HCT116 (cell line): ENCODE results near the gene PCARE. TPM values are rescaled to one million over a fixed set of nuclear protein-coding genes. Genes with fewer than 3 reads are reported as not detected.

Source experiments
- ATAC-seq: fragments of 200-7000 bp; cut with Tn5 transposase; 2 replicates; pipeline ENCODE4 v1.9.1; 2020; ENCODE audit warnings: mild to moderate bottlenecking, moderate library complexity
- BruUV-seq: library from RNA; stranded (reverse); fragments of 400-500 nt; replicated peaks from 2 replicates; lab custom pipeline; 2021; lab: Mats Ljungman, UMichigan
- CTCF ChIA-PET: fragments of 300-600 bp; sonication (Branson Sonifier 250); formaldehyde crosslinking; loops from one replicate; lab custom pipeline; 2021; ENCODE audit warnings: antibody characterized with exemption; lab: Charles Lee
- POLR2A ChIA-PET: fragments of 300-600, 350-600 bp; sonication (Branson Sonifier 250); formaldehyde crosslinking; loops from one replicate; lab custom pipeline; 2021; ENCODE audit warnings: antibody characterized with exemption; lab: Charles Lee
- RAD21 ChIA-PET, 2 experiments: fragments of 300-600 bp; sonication (Branson Sonifier 250); formaldehyde crosslinking; loops; one replicate each; lab custom pipeline; 2023; ENCODE audit warnings: low total read pairs in 2 of 2; ENCODE audit not compliant: uncharacterized antibody in 2 of 2, unreplicated experiment in 2 of 2, low non-redundant PET in 1 of 2; lab: Charles Lee
- DNase-seq: peaks from one replicate; pipeline ENCODE4 v3.0.0-alpha.2; 2010; ENCODE audit warnings: low read depth, low spot score
- H2AFZ ChIP-seq: fragments of 200-600 bp; shearing (Covaris generic), sonication (generic); 2 replicates; pipeline ENCODE4 v1.6.1; 2017; ENCODE audit warnings: low read depth, mixed run types, mixed read lengths, antibody characterized with exemption, low read length; ENCODE audit not compliant: poor library complexity, severe bottlenecking
- H3K27ac ChIP-seq: 2 replicates; pipeline ENCODE4 v1.5.1; 2012; ENCODE audit warnings: low read depth, low read length
- H3K27me3 ChIP-seq: fragments of 200-600 bp; sonication (generic); 2 replicates; pipeline ENCODE4 v1.6.1; 2016; ENCODE audit warnings: mixed run types, low read length, mixed read lengths; ENCODE audit not compliant: insufficient read depth
- H3K36me3 ChIP-seq, 2 experiments: fragments of 200-500 bp in 1 of 2; fragments of 200-600 bp in 1 of 2; sonication (Bioruptor generic) in 1 of 2; sonication (generic) in 1 of 2; 2 replicates each; pipeline versions ENCODE4 v1.5.1 to v1.6.1; 2014 to 2016; ENCODE audit warnings: low read length in 2 of 2, inconsistent platforms in 1 of 2, mixed read lengths in 1 of 2, mixed run types in 1 of 2; ENCODE audit not compliant: insufficient read depth in 2 of 2, control insufficient read depth in 1 of 2
- H3K4me1 ChIP-seq, 2 experiments: fragments of 200-600 bp in 1 of 2; sonication (generic) in 1 of 2; 2 replicates each; pipeline versions ENCODE4 v1.5.1 to v1.6.1; 2012 to 2017; ENCODE audit warnings: low read length in 2 of 2, inconsistent platforms in 1 of 2, mild to moderate bottlenecking in 1 of 2, mixed read lengths in 1 of 2, mixed run types in 1 of 2, moderate library complexity in 1 of 2; ENCODE audit not compliant: insufficient read depth in 2 of 2, control insufficient read depth in 1 of 2
- H3K4me2 ChIP-seq: fragments of 200-600 bp; sonication (generic); 2 replicates; pipeline ENCODE4 v1.6.1; 2017; ENCODE audit warnings: mixed run types, low read length, mixed read lengths
- H3K4me3 ChIP-seq, 2 experiments: fragments of 200-600 bp in 1 of 2; sonication (generic) in 1 of 2; replicated peaks in 1 of 2; 2 replicates each; pipeline ENCODE4 v1.5.1; 2011 to 2016; ENCODE audit warnings: low read length in 2 of 2, control low read depth in 1 of 2, low read depth in 1 of 2, mild to moderate bottlenecking in 1 of 2, mixed read lengths in 1 of 2, mixed run types in 1 of 2
- H3K79me2 ChIP-seq: fragments of 200-600 bp; sonication (generic); 2 replicates; pipeline ENCODE4 v1.6.1; 2017; ENCODE audit warnings: mild to moderate bottlenecking, mixed run types, low read length, moderate library complexity, mixed read lengths; ENCODE audit not compliant: insufficient read depth
- H3K9ac ChIP-seq: fragments of 200-600 bp; sonication (generic); 2 replicates; pipeline ENCODE4 v1.6.1; 2016; ENCODE audit warnings: low read length, mixed read lengths
- H3K9me2 ChIP-seq: fragments of 200-600 bp; sonication (generic), shearing (Covaris generic); 2 replicates; pipeline ENCODE4 v1.6.1; 2017; ENCODE audit warnings: mixed run types, mild to moderate bottlenecking, moderate library complexity; ENCODE audit not compliant: insufficient read depth
- H3K9me3 ChIP-seq, 2 experiments: fragments of 200-500 bp in 1 of 2; fragments of 200-600 bp in 1 of 2; sonication (Bioruptor generic) in 1 of 2; sonication (generic) in 1 of 2; 2 replicates each; pipeline ENCODE4 v1.6.1; 2014 to 2017; ENCODE audit warnings: low read length in 2 of 2, mixed read lengths in 2 of 2, inconsistent platforms in 1 of 2, low read depth in 1 of 2, mild to moderate bottlenecking in 1 of 2, mixed run types in 1 of 2, moderate library complexity in 1 of 2; ENCODE audit not compliant: control insufficient read depth in 1 of 2, insufficient read depth in 1 of 2
- H4K20me1 ChIP-seq: fragments of 200-600 bp; sonication (generic), shearing (Covaris generic); 2 replicates; pipeline ENCODE4 v1.6.1; 2017; ENCODE audit warnings: mixed run types, mild to moderate bottlenecking, moderate library complexity; ENCODE audit not compliant: insufficient read depth
- ATF3 ChIP-seq: IDR thresholded peaks from 2 replicates; pipeline ENCODE4 v1.6.1; 2012
- CBX3 ChIP-seq: IDR thresholded peaks from 2 replicates; pipeline ENCODE4 v1.6.1; 2012; ENCODE audit warnings: low read depth
- CEBPB ChIP-seq: IDR thresholded peaks from 2 replicates; pipeline ENCODE4 v1.6.1; 2012; ENCODE audit warnings: low read depth
- EGR1 ChIP-seq: IDR thresholded peaks from 2 replicates; pipeline ENCODE4 v1.6.1; 2012; ENCODE audit warnings: low read depth
- ELF1 ChIP-seq: IDR thresholded peaks from 2 replicates; pipeline ENCODE4 v1.6.1; 2012; ENCODE audit warnings: low read depth, borderline replicate concordance
- EZH2 ChIP-seq: fragments of 200-600 bp; sonication (generic); IDR thresholded peaks from 2 replicates; pipeline ENCODE4 v1.6.1; 2017; ENCODE audit warnings: antibody characterized with exemption, mixed run types
- EZH2phosphoT487 ChIP-seq: fragments of 200-600 bp; IDR thresholded peaks from 2 replicates; pipeline ENCODE4 v1.6.1; 2018; ENCODE audit warnings: antibody characterized with exemption, borderline replicate concordance
- FOSL1 ChIP-seq: IDR thresholded peaks from 2 replicates; pipeline ENCODE4 v1.6.1; 2012; ENCODE audit warnings: low read depth
- POLR2A ChIP-seq: IDR thresholded peaks from 2 replicates; pipeline ENCODE4 v1.7.0; 2011; ENCODE audit warnings: borderline replicate concordance; ENCODE audit not compliant: insufficient read depth, insufficient read length; ENCODE audit errors: extremely low read depth
- REST ChIP-seq: IDR thresholded peaks from 2 replicates; pipeline ENCODE4 v1.6.1; 2012; ENCODE audit warnings: low read depth
- SIN3A ChIP-seq: IDR thresholded peaks from 2 replicates; pipeline ENCODE4 v1.6.1; 2012; ENCODE audit warnings: low read depth
- SP1 ChIP-seq: IDR thresholded peaks from 2 replicates; pipeline ENCODE4 v1.6.1; 2012; ENCODE audit warnings: low read depth
- TCF7L2 ChIP-seq: IDR thresholded peaks from 2 replicates; pipeline ENCODE4 v1.7.0; 2011; ENCODE audit warnings: borderline replicate concordance, inconsistent platforms; ENCODE audit not compliant: insufficient read depth, insufficient read length; ENCODE audit errors: extremely low read depth
- YY1 ChIP-seq: IDR thresholded peaks from 2 replicates; pipeline ENCODE4 v1.6.1; 2011; ENCODE audit warnings: low read length, low read depth, moderate library complexity, mild to moderate bottlenecking; ENCODE audit not compliant: insufficient replicate concordance; ENCODE audit errors: extremely low read depth
- ZFX ChIP-seq: fragments of 450-650 bp; IDR thresholded peaks from 2 replicates; pipeline ENCODE4 v1.6.1; 2017
- intact Hi-C: fragments of 100-400 bp; cut with micrococcal nuclease; formaldehyde crosslinking; loops from 2 replicates; pipeline ENCODE4 v1.10.0; 2022
- total RNA-seq: library from RNA; stranded (reverse); gene quantifications from one replicate; pipeline ENCODE4 v1.2.1, GENCODE V29; 2021; ENCODE audit not compliant: unreplicated experiment

Gene PCARE
- total RNA-seq, 1 experiment from 2014 or later, result not detected

DNA sequence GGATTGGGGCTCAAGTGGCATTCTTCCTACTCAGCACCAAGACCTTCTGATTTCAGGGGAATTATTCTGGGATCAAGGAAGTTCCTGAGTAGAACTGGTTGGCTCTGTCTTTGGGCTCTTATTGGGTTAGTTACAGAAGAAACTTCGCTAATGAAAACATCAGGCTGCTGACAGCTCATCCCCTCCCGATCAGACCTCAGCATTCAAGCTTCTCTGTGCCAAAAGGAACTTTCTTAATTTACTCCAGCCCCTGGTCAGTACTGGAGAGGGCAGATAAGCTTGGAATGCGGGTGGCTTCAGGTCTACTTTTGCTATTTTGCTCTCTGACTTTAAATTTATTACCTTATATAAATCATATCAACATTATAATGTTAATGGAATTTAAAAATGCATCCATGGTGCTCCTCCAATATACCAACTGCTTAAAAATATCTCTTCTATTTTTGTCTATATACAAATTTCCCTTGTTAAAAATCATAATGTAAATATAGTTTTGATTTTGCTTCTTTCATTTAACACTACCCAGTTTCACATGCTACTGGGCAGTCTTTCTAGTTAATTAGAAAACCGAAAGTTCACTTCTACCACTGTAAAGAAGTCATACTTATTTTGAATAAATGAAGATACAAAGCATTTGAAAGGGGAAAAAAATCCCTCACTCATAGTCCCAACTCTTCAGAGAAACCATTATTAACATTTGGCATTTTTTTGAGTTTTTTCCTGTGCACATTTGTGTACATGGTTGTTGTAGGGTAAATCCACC lies 34.4 kb downstream of the PCARE start:
- DNase-seq (no peak), ATAC-seq (no peak)
- no peaks in the 10 kb centered on the region for H3K4me1 ChIP-seq
- no peaks in the 10 kb centered on the region for H3K79me2 ChIP-seq
- no peaks in the 10 kb centered on the region for H3K9me3 ChIP-seq
- intact Hi-C loops, result no loop called here
- H2AFZ ChIP-seq, result no peak overlapping the region
- H3K9me2 ChIP-seq, result no peaks in the 10 kb centered on the region
- H3K9ac ChIP-seq, result no peak overlapping the region
- POLR2A ChIA-PET, result no interaction called here
- CTCF ChIA-PET, result no interaction called here
- H3K27ac ChIP-seq, result no peak overlapping the region
- no peaks in the 10 kb centered on the region for H3K36me3 ChIP-seq
- TF ChIP-seq FOSL1, result no peak
- TF ChIP-seq SIN3A, result no peak
- TF ChIP-seq POLR2A, result no peak
- BruUV-seq, result no TSS peak
- no peaks in the 10 kb centered on the region for H3K27me3 ChIP-seq
- RAD21 ChIA-PET, result no interaction called here
- H3K4me2 ChIP-seq, result no peak overlapping the region
- H3K4me3 ChIP-seq, result no peak overlapping the region
- no peaks in the 10 kb centered on the region for H4K20me1 ChIP-seq

DNA sequence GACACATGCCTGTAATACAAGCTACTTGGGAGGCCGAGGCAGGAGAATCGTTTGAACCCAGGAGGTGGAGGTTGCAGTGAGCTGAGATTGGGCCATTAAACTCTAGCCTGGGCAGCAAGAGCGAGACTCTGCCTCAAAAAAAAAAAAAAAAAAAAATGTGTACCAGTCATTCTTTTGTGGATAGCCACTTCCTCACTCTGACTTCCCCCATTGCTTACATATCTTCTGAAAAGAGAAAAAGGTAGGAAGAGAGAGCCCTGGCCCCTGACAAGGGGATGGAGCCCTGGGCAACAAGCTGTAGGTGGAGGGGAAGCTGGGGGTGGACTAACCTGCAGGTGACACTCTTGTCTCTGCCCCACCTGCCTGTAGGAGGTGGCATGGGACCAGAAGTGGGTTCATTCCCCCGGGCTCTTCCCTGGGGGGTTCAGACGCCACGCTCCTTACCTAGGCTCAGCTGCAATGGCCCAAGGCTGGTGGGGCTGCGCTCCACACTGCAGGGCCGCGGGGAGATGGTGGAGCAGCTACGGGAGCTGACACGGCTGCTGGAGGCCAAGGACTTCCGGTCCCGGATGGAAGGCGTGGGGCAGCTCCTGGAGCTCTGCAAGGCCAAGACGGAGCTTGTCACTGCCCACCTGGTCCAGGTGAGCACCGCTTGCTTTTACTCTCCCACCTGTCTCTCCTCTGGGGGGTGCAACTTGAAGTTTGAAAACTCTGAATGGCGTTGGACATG lies 39.1 kb downstream of the PCARE start:
- CTCF ChIA-PET, result no interaction called here
- no peak overlapping the region for H3K4me2 ChIP-seq
- no peaks in the 10 kb centered on the region for H3K9me3 ChIP-seq
- POLR2A ChIA-PET, result no interaction called here
- H3K4me1 ChIP-seq, result peaks cover 11 to 15% of the 10 kb centered on the region in 2 experiments; a peak in 3 of 4 replicates
- H3K9ac ChIP-seq, result no peak overlapping the region
- no peak overlapping the region for H3K4me3 ChIP-seq
- no peak for DNase-seq
- RAD21 ChIA-PET, result no interaction called here
- BruUV-seq, result no TSS peak
- H4K20me1 ChIP-seq, result no peaks in the 10 kb centered on the region
- intact Hi-C loops, result no loop called here
- no peak overlapping the region for H3K27ac ChIP-seq
- no peak overlapping the region for H2AFZ ChIP-seq
- H3K79me2 ChIP-seq, result no peaks in the 10 kb centered on the region
- no peaks in the 10 kb centered on the region for H3K36me3 ChIP-seq
- H3K9me2 ChIP-seq, result 0 out of 2 replicates have a peak, but pooled peaks cover 3% of the 10 kb centered on the region
- no peak for ATAC-seq
- H3K27me3 ChIP-seq, result no peaks in the 10 kb centered on the region
- no peak for TF ChIP-seq CBX3
- TF ChIP-seq TCF7L2, result no peak
- no peak for TF ChIP-seq ATF3
- TF ChIP-seq CEBPB, result no peak
- no peak for TF ChIP-seq EZH2
- TF ChIP-seq EZH2phosphoT487, result no peak
- TF ChIP-seq YY1, result no peak
- TF ChIP-seq ZFX, result no peak
- TF ChIP-seq ELF1, result no peak
- TF ChIP-seq POLR2A, result no peak
- no peak for TF ChIP-seq SP1
- TF ChIP-seq EGR1, result no peak
- no peak for TF ChIP-seq REST
